ENCODE data around the gene ARHGAP10.

- no peak for TF ChIP-seq EP300 (IDR thresholded peaks at IDR 0.05)
- no peak for TF ChIP-seq POLR2A (IDR thresholded peaks at IDR 0.05)
- no peak for TF ChIP-seq CTCF (IDR thresholded peaks at IDR 0.05)
- no peak for TF ChIP-seq POLR2AphosphoS5 (IDR thresholded peaks at IDR 0.05)
Measured at GRCh38 chr4:147790412-147790811, 58.5 kb downstream of the ARHGAP10 start.

All from gastroesophageal sphincter (tissue), 3 donors.